Epithelial cell of esophagus (primary cell): ENCODE measurements around the gene SAMD11.
A peak's percentile ranks its signal among the peaks of the same experiment; 100 is the strongest.
"Not testable (repeated sequence)": the region's sequence is repeated elsewhere in the genome, so short reads cannot be mapped to it uniquely, and the experiment has no call there.

Experiments
- DNase-seq: peaks from one replicate; pipeline ENCODE4 v3.0.0; 2010; ENCODE audit warnings: low read depth
- H3K4me3 ChIP-seq: 2 replicates; pipeline ENCODE4 v1.5.1; 2011; ENCODE audit warnings: mild to moderate bottlenecking, low read length, control low read depth
- CTCF ChIP-seq: IDR thresholded peaks from 2 replicates; pipeline ENCODE4 v1.5.1; 2011; ENCODE audit warnings: low read depth, mild to moderate bottlenecking, low read length, control low read depth, inconsistent platforms; ENCODE audit not compliant: insufficient read depth; ENCODE audit errors: missing control alignments

SAMD11 gene

GRCh38 chr1:975896-976683, 52.4 kb downstream of the SAMD11 start:
- peak; percentile 76 for DNase-seq
- H3K4me3 ChIP-seq = no peak overlapping the region
- peak; percentile 58 for TF ChIP-seq CTCF

GRCh38 chr1:976791-977190, 53.1 kb downstream of the SAMD11 start:
- not testable (repeated sequence) for DNase-seq

GRCh38 chr1:978069-978834, 54.5 kb downstream of the SAMD11 start:
- no peak for TF ChIP-seq CTCF
- no peak for DNase-seq

More at GRCh38 chr1:976791-977190, 53.1 kb downstream of the SAMD11 start:
- H3K4me3 ChIP-seq = not testable (repeated sequence)

GRCh38 chr1:978835-979743, 55.4 kb downstream of the SAMD11 start:
- TF ChIP-seq CTCF = no peak
- no peak for DNase-seq
- H3K4me3 ChIP-seq = no peak overlapping the region

More at GRCh38 chr1:978069-978834, 54.5 kb downstream of the SAMD11 start:
- H3K4me3 ChIP-seq = no peak overlapping the region

- no peak for DNase-seq
- no peak overlapping the region for H3K4me3 ChIP-seq
- TF ChIP-seq CTCF = no peak
Measured at GRCh38 chr1:979744-980072, 56.0 kb downstream of the SAMD11 start.

GRCh38 chr1:980137-980571, 56.4 kb downstream of the SAMD11 start:
- no peak for TF ChIP-seq CTCF
- peak; percentile 53 for DNase-seq

More at GRCh38 chr1:980137-980571, 56.4 kb downstream of the SAMD11 start:
- H3K4me3 ChIP-seq = no peak overlapping the region
